HG02938 (cell line): ENCODE measurements around the gene CBARP.
A peak's percentile ranks its signal among the peaks of the same experiment; 100 is the strongest.
"Not testable (repeated sequence)": the region's sequence is repeated elsewhere in the genome, so short reads cannot be mapped to it uniquely, and the experiment has no call there.

Experiments
- ATAC-seq: cut with Tn5 transposase; IDR thresholded peaks from one replicate; pipeline ENCODE4 v1.9.1; 2021; ENCODE audit warnings: mild to moderate bottlenecking, moderate library complexity; ENCODE audit not compliant: unreplicated experiment

The CBARP gene

GRCh38 chr19:1216756-1217155 is 21.0 kb downstream of the CBARP start:
- ATAC-seq, result no peak

GRCh38 chr19:1214862-1215731 is 22.7 kb downstream of the CBARP start:
- ATAC-seq, result no peak

GRCh38 chr19:1214299-1214861 is 23.4 kb downstream of the CBARP start:
- ATAC-seq, result no peak

GRCh38 chr19:1213391-1214286 is 24.2 kb downstream of the CBARP start:
- no peak for ATAC-seq

- ATAC-seq, result no peak
Measured at GRCh38 chr19:1211494-1212234, 26.1 kb downstream of the CBARP start.

GRCh38 chr19:1210227-1210538 is 27.6 kb downstream of the CBARP start:
- no peak for ATAC-seq

- ATAC-seq, result not testable (repeated sequence)
Measured at GRCh38 chr19:1208830-1209229, 29.0 kb downstream of the CBARP start.

- ATAC-seq, result no peak
Measured at GRCh38 chr19:1206864-1207450, 30.8 kb downstream of the CBARP start.

- ATAC-seq, result no peak
Measured at GRCh38 chr19:1206150-1206863, 31.5 kb downstream of the CBARP start.

- peak; percentile 79 for ATAC-seq
Measured at GRCh38 chr19:1205114-1206099, 32.4 kb downstream of the CBARP start, which contains the start of gene STK11. TSS of gene STK11 (plus strand) at chr19:1205778. CDS start at chr19:1206914, 1,136 bp downstream.

- ATAC-seq, result not testable (repeated sequence)
Measured at GRCh38 chr19:1200614-1201013, 37.2 kb downstream of the CBARP start.

GRCh38 chr19:1199531-1199930 is 38.3 kb downstream of the CBARP start:
- ATAC-seq, result no peak

- no peak for ATAC-seq
Measured at GRCh38 chr19:1189419-1189818, 48.4 kb downstream of the CBARP start.

- no peak for ATAC-seq
Measured at GRCh38 chr19:1183543-1184172, 54.1 kb downstream of the CBARP start.

- ATAC-seq, result no peak
Measured at GRCh38 chr19:1182727-1183126, 55.1 kb downstream of the CBARP start.

GRCh38 chr19:1182068-1182467 is 55.7 kb downstream of the CBARP start:
- ATAC-seq, result no peak

- ATAC-seq, result no peak
Measured at GRCh38 chr19:1181606-1182005, 56.2 kb downstream of the CBARP start.
